Trophoblast cell (in vitro differentiated cells and primary cell): Measurements from ENCODE around the gene OR5B12.

Experiments used
- DNase-seq, 2 donors: peaks; one replicate each; pipeline ENCODE4 v3.0.0-alpha.2; 2016
- H2AFZ ChIP-seq: 2 replicates; pipeline ENCODE4 v1.6.1; 2013; ENCODE audit warnings: low read length, moderate library complexity, mild to moderate bottlenecking; ENCODE audit not compliant: insufficient read depth, poor library complexity
- H2AK5ac ChIP-seq: 2 replicates; pipeline ENCODE4 v1.6.1; 2013; ENCODE audit warnings: mild to moderate bottlenecking, low read length
- H2BK120ac ChIP-seq: 2 replicates; pipeline ENCODE4 v1.6.1; 2013; ENCODE audit warnings: low read length, mild to moderate bottlenecking, moderate library complexity; ENCODE audit not compliant: insufficient read depth, poor library complexity
- H2BK12ac ChIP-seq: 2 replicates; pipeline ENCODE4 v1.6.1; 2013; ENCODE audit warnings: mild to moderate bottlenecking, low read length, moderate library complexity
- H2BK5ac ChIP-seq: 2 replicates; pipeline ENCODE4 v1.6.1; 2013; ENCODE audit warnings: low read length, low read depth, moderate library complexity, mild to moderate bottlenecking; ENCODE audit not compliant: poor library complexity
- H3K14ac ChIP-seq: 2 replicates; pipeline ENCODE4 v1.6.1; 2013; ENCODE audit warnings: mild to moderate bottlenecking, low read length
- H3K18ac ChIP-seq: 2 replicates; pipeline ENCODE4 v1.6.1; 2013; ENCODE audit warnings: mild to moderate bottlenecking, low read length
- H3K23ac ChIP-seq: 2 replicates; pipeline ENCODE4 v1.6.1; 2013; ENCODE audit warnings: low read length
- H3K27ac ChIP-seq: 2 replicates; pipeline ENCODE4 v1.5.1; 2013; ENCODE audit warnings: low read depth, mild to moderate bottlenecking, inconsistent platforms, low read length, moderate library complexity
- H3K27me3 ChIP-seq: 2 replicates; pipeline ENCODE4 v1.6.1; 2013; ENCODE audit warnings: inconsistent platforms, mild to moderate bottlenecking, low read length, moderate library complexity; ENCODE audit not compliant: insufficient read depth
- H3K36me3 ChIP-seq, 2 experiments: 1 replicate in 1 of 2; 2 replicates in 1 of 2; pipeline ENCODE4 v1.6.1; 2013; ENCODE audit warnings: low read length in 2 of 2, mild to moderate bottlenecking in 2 of 2, moderate library complexity in 1 of 2; ENCODE audit not compliant: insufficient read depth in 2 of 2, control insufficient read depth in 1 of 2
- H3K4ac ChIP-seq: 2 replicates; pipeline ENCODE4 v1.6.1; 2013; ENCODE audit warnings: low read depth, mild to moderate bottlenecking, low read length, moderate library complexity
- H3K4me1 ChIP-seq, 2 experiments: 1 replicate in 1 of 2; 2 replicates in 1 of 2; pipeline ENCODE4 v1.6.1; 2013; ENCODE audit warnings: low read length in 2 of 2, mild to moderate bottlenecking in 2 of 2, moderate library complexity in 1 of 2; ENCODE audit not compliant: insufficient read depth in 2 of 2, control insufficient read depth in 1 of 2
- H3K4me2 ChIP-seq: 2 replicates; pipeline ENCODE4 v1.6.1; 2013; ENCODE audit warnings: inconsistent platforms, mild to moderate bottlenecking, low read length, moderate library complexity
- H3K4me3 ChIP-seq: 2 replicates; pipeline ENCODE4 v1.5.1; 2013; ENCODE audit warnings: mild to moderate bottlenecking, low read depth, low read length, inconsistent platforms
- H3K79me1 ChIP-seq: one replicate; pipeline ENCODE4 v1.6.1; 2013; ENCODE audit warnings: low read length
- H3K79me2 ChIP-seq: 2 replicates; pipeline ENCODE4 v1.6.1; 2013; ENCODE audit warnings: low read length, mild to moderate bottlenecking; ENCODE audit not compliant: control insufficient read depth, insufficient read depth, poor library complexity
- H3K9ac ChIP-seq: 2 replicates; pipeline ENCODE4 v1.6.1; 2013; ENCODE audit warnings: mild to moderate bottlenecking, low read length
- H3K9me3 ChIP-seq: 2 replicates; pipeline ENCODE4 v1.6.1; 2013; ENCODE audit warnings: low read depth, mild to moderate bottlenecking, control low read depth, inconsistent platforms, low read length; ENCODE audit not compliant: insufficient read depth
- H4K12ac ChIP-seq: 2 replicates; pipeline ENCODE4 v1.6.1; 2013; ENCODE audit warnings: low read depth, mild to moderate bottlenecking, low read length, moderate library complexity
- H4K8ac ChIP-seq: 2 replicates; pipeline ENCODE4 v1.6.1; 2013; ENCODE audit warnings: low read depth, mild to moderate bottlenecking, low read length, moderate library complexity
- H4K91ac ChIP-seq: one replicate; pipeline ENCODE4 v1.6.1; 2013; ENCODE audit warnings: low read depth, mild to moderate bottlenecking, low read length, moderate library complexity
- WGBS: extraction: QIAGEN DNeasy Blood & Tissue Kit; methylation state at CpG from one replicate; pipeline ENCODE4 v1.1.7; 2013; ENCODE audit warnings: missing lambda C conversion rate; ENCODE audit not compliant: insufficient read length, insufficient coverage; ENCODE audit errors: extremely low coverage; 5-methylcytosine and 5-hydroxymethylcytosine counted together

The OR5B12 gene

DNA sequence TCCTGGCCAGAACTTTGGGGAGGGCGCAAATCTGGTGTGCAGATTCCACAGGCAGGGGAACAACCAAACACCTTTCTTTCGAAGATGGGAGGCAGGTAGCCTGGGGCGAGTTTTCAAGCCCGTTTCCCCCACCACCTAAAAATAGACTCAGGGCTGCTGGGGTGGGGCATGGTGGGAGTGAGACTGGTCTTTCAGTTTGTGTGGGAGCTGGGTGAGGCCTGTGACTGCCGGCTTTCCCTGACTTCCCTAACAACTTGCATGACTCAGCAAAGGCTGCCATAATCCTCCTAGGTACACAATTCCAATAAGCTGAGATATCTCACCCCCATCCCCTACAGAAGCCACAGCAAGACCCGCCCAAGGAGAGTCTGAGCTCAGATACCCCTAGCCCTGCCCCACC, 4.3 kb upstream of the OR5B12 start:
- H4K91ac ChIP-seq: no peak overlapping the region
- H3K4me1 ChIP-seq: no peaks in the 10 kb centered on the region
- H3K4ac ChIP-seq: no peak overlapping the region
- peaks cover 4% of the 10 kb centered on the region for H3K9me3 ChIP-seq
- no peak overlapping the region for H3K9ac ChIP-seq
- no peak overlapping the region for H3K14ac ChIP-seq
- H3K79me1 ChIP-seq: no peaks in the 10 kb centered on the region
- H3K27me3 ChIP-seq: no peaks in the 10 kb centered on the region
- no CpG with 5 or more reads among the region's 6 CpGs for WGBS
- no peak overlapping the region for H3K23ac ChIP-seq
- no peak overlapping the region for H2BK5ac ChIP-seq
- H3K27ac ChIP-seq: no peak overlapping the region
- no peak overlapping the region for H2AFZ ChIP-seq
- no peaks in the 10 kb centered on the region for H3K79me2 ChIP-seq
- DNase-seq: no peak
- H4K12ac ChIP-seq: no peak overlapping the region
- no peak overlapping the region for H3K4me2 ChIP-seq
- H4K8ac ChIP-seq: no peak overlapping the region
- H2BK12ac ChIP-seq: no peak overlapping the region
- H3K18ac ChIP-seq: no peak overlapping the region
- no peak overlapping the region for H3K4me3 ChIP-seq
- no peak overlapping the region for H2AK5ac ChIP-seq
- H3K36me3 ChIP-seq: no peaks in the 10 kb centered on the region
- H2BK120ac ChIP-seq: no peak overlapping the region

DNA sequence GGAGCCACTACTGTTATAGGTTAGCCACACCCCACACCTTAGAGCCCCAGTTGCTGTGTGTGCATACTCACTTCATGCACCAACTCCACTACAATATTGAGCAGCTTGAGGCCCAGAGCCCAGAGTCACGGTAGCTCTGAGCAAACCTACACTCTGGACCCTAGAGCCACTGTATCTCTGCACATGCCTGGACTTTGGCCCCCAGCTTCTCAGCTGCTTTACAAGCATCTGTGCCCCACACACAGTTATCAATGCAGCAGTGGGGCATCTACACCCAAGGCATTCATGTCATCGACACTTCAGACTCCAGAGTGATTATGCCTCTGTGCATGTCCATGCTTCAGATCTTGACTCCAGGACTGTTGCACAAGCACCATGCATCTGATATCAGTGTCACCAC, 2.3 kb upstream of the OR5B12 start:
- Histone ChIP-seq H3K27ac (no peak overlapping the region), H3K79me1 (no peaks in the 10 kb centered on the region), H2AK5ac (no peak overlapping the region), H2BK12ac (no peak overlapping the region), H4K12ac (no peak overlapping the region), H2BK5ac (no peak overlapping the region), H3K79me2 (no peaks in the 10 kb centered on the region), H2BK120ac (no peak overlapping the region), H3K14ac (no peak overlapping the region), H3K9me3 (peaks cover 4% of the 10 kb centered on the region), H3K27me3 (no peaks in the 10 kb centered on the region), H3K23ac (peak overlapping the region; percentile 37), H3K4me3 (no peak overlapping the region), H3K9ac (no peak overlapping the region), H3K4ac (no peak overlapping the region), H3K18ac (no peak overlapping the region), H3K4me2 (no peak overlapping the region), H3K4me1 (no peaks in the 10 kb centered on the region), H2AFZ (no peak overlapping the region), H4K91ac (no peak overlapping the region), H4K8ac (no peak overlapping the region), H3K36me3 (no peaks in the 10 kb centered on the region)
- WGBS: no CpG with 5 or more reads among the region's 2 CpGs
- no peak for DNase-seq

DNA sequence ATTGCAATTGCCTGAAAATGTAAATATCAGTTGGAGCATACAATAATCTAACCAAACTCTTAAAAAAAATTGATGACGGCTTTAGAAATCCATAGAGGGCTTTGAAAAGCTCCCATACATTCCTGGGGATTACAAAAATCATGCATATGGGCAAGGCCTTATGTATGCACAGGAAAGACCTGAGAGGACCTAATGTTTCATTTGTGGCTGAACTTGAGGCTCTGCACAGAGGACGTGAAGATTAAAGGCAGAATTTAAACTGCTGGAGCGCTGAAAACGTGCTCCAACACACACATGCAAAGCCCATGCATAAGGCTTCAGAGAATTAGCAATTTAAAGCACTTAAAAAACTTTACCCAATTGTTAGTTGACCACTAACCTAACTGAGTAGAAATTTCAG, 3.5 kb downstream of the OR5B12 start:
- H3K36me3 ChIP-seq: no peaks in the 10 kb centered on the region
- DNase-seq: no peak
- no peaks in the 10 kb centered on the region for H3K4me1 ChIP-seq
- no peak overlapping the region for H3K4me3 ChIP-seq
- H3K14ac ChIP-seq: no peak overlapping the region
- no peak overlapping the region for H2AK5ac ChIP-seq
- H4K8ac ChIP-seq: no peak overlapping the region
- no peak overlapping the region for H2AFZ ChIP-seq
- H3K79me2 ChIP-seq: no peaks in the 10 kb centered on the region
- H3K79me1 ChIP-seq: no peaks in the 10 kb centered on the region
- H2BK12ac ChIP-seq: no peak overlapping the region
- H3K4me2 ChIP-seq: no peak overlapping the region
- H3K27ac ChIP-seq: no peak overlapping the region
- H3K18ac ChIP-seq: no peak overlapping the region
- H2BK5ac ChIP-seq: no peak overlapping the region
- no peaks in the 10 kb centered on the region for H3K9me3 ChIP-seq
- H3K4ac ChIP-seq: no peak overlapping the region
- no peak overlapping the region for H4K91ac ChIP-seq
- no peak overlapping the region for H4K12ac ChIP-seq
- H2BK120ac ChIP-seq: no peak overlapping the region
- H3K9ac ChIP-seq: no peak overlapping the region
- H3K27me3 ChIP-seq: no peaks in the 10 kb centered on the region
- no CpG with 5 or more reads among the region's 4 CpGs for WGBS
- H3K23ac ChIP-seq: no peak overlapping the region

DNA sequence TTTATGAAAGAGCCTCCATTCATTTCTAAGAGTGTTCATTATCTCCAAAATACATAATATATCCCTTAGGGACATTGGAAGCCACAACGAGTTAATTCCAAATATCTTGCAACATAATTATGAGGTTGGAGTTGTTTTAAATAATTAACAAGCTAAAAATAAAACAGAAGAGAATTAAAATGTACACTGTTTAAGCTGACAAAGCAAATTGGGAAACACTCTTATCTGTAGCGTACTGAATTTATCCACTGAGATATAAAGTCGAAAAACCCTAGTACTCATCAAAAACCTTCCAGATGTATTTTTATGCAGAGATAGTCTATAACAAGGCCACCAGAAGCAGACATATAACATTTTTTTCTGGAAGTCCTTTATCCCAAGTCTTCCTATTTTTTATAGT, 7.8 kb downstream of the OR5B12 start:
- no peaks in the 10 kb centered on the region for H3K79me1 ChIP-seq
- no peak overlapping the region for H3K14ac ChIP-seq
- no peak overlapping the region for H3K9ac ChIP-seq
- no peak overlapping the region for H3K4ac ChIP-seq
- H2BK120ac ChIP-seq: no peak overlapping the region
- no peak overlapping the region for H3K4me3 ChIP-seq
- H3K23ac ChIP-seq: no peak overlapping the region
- H3K4me1 ChIP-seq: no peaks in the 10 kb centered on the region
- no peak overlapping the region for H3K4me2 ChIP-seq
- no peak overlapping the region for H2AK5ac ChIP-seq
- no CpG with 5 or more reads among the region's 3 CpGs for WGBS
- H4K8ac ChIP-seq: no peak overlapping the region
- no peak for DNase-seq
- H2AFZ ChIP-seq: no peak overlapping the region
- no peaks in the 10 kb centered on the region for H3K27me3 ChIP-seq
- no peak overlapping the region for H3K27ac ChIP-seq
- H2BK12ac ChIP-seq: no peak overlapping the region
- H3K36me3 ChIP-seq: no peaks in the 10 kb centered on the region
- H3K79me2 ChIP-seq: no peaks in the 10 kb centered on the region
- H2BK5ac ChIP-seq: no peak overlapping the region
- H3K18ac ChIP-seq: no peak overlapping the region
- H3K9me3 ChIP-seq: no peaks in the 10 kb centered on the region
- H4K12ac ChIP-seq: no peak overlapping the region
- H4K91ac ChIP-seq: no peak overlapping the region
